ENCODE results near the gene TIMMDC1. TPM values are rescaled to one million over a fixed set of nuclear protein-coding genes. Genes with fewer than 3 reads are reported as not detected.

TIMMDC1 gene, protein sequence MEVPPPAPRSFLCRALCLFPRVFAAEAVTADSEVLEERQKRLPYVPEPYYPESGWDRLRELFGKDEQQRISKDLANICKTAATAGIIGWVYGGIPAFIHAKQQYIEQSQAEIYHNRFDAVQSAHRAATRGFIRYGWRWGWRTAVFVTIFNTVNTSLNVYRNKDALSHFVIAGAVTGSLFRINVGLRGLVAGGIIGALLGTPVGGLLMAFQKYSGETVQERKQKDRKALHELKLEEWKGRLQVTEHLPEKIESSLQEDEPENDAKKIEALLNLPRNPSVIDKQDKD
- total RNA-seq: 31.1 TPM

GRCh38 chr3:119498186-119499011 lies at the start of gene TIMMDC1:
TIMMDC1 (plus strand) TSS chr3:119498547; CDS start chr3:119498734, 187 bp downstream.
- intact Hi-C loops (cut with DNase I): loop anchor here (1.0 to 2.0 kb wide), 5 partner anchors 30 to 258 kb away; partner anchors contain the start of genes B4GALT4, COX17, POGLUT1 and TMEM39A
- peaks cover 0 to 7% of the 10 kb centered on the region in 2 donors for H3K36me3 ChIP-seq
- H3K27me3 ChIP-seq: no peaks in the 10 kb centered on the region
- H3K4me1 ChIP-seq: peaks cover 5 to 24% of the 10 kb centered on the region in 2 donors
- H3K4me3 ChIP-seq: peak within 1 kb of the TSS; percentile 78 to 92
- H3K9me3 ChIP-seq: no peaks in the 10 kb centered on the region
- TF ChIP-seq, protein P1, sequence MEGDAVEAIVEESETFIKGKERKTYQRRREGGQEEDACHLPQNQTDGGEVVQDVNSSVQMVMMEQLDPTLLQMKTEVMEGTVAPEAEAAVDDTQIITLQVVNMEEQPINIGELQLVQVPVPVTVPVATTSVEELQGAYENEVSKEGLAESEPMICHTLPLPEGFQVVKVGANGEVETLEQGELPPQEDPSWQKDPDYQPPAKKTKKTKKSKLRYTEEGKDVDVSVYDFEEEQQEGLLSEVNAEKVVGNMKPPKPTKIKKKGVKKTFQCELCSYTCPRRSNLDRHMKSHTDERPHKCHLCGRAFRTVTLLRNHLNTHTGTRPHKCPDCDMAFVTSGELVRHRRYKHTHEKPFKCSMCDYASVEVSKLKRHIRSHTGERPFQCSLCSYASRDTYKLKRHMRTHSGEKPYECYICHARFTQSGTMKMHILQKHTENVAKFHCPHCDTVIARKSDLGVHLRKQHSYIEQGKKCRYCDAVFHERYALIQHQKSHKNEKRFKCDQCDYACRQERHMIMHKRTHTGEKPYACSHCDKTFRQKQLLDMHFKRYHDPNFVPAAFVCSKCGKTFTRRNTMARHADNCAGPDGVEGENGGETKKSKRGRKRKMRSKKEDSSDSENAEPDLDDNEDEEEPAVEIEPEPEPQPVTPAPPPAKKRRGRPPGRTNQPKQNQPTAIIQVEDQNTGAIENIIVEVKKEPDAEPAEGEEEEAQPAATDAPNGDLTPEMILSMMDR (IDR thresholded peaks at IDR 0.05): no peak
- H3K27ac ChIP-seq: peak within 1 kb of the TSS; percentile 93 to 94
- DNase-seq (ENCODE audit: low spot score in 2 of 2): peak; percentile 90 to 98

GRCh38 chr3:119453822-119454221 lies 44.5 kb upstream of the TIMMDC1 start:
- peaks cover 66 to 86% of the 10 kb centered on the region in 2 donors for H3K36me3 ChIP-seq
- no peak overlapping the region for H3K4me3 ChIP-seq
- H3K27me3 ChIP-seq: no peaks in the 10 kb centered on the region
- DNase-seq (ENCODE audit: low spot score in 2 of 2): no peak
- no peaks in the 10 kb centered on the region for H3K9me3 ChIP-seq
- no peak overlapping the region for H3K27ac ChIP-seq
- TF ChIP-seq, protein P1 (IDR thresholded peaks at IDR 0.05): no peak
- intact Hi-C loops (cut with DNase I): no loop called here
- H3K4me1 ChIP-seq: no peaks in the 10 kb centered on the region

GRCh38 chr3:119456469-119456868 lies 41.9 kb upstream of the TIMMDC1 start:
- peaks cover 0 to 8% of the 10 kb centered on the region in 2 donors for H3K4me1 ChIP-seq
- H3K9me3 ChIP-seq: no peaks in the 10 kb centered on the region
- DNase-seq (ENCODE audit: low spot score in 2 of 2): no peak
- H3K36me3 ChIP-seq: peaks cover 55 to 84% of the 10 kb centered on the region in 2 donors
- H3K27me3 ChIP-seq: no peaks in the 10 kb centered on the region
- no peak overlapping the region for H3K27ac ChIP-seq
- intact Hi-C loops (cut with DNase I): no loop called here
- TF ChIP-seq, protein P1 (IDR thresholded peaks at IDR 0.05): no peak
- no peak overlapping the region for H3K4me3 ChIP-seq

DNA sequence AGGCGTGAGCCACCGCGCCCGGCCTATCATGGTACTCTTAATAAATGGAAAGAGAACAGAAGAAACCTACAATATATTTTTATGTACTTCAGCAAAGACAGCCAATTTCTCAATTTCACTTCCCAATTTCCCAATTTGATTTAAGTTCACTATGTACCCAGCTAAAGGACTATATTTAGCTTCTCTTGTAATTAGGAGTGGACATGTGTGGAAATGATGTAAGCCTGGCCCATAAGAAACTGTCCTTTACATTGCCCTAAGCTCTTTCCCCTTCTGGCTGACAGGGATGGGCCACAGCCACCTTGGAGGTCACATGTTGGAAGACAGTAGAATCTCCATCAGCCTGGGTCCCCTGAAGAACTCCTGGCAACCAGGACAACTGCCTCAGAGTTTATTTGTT lies 41.1 kb upstream of the TIMMDC1 start:
- no peak for DNase-seq (ENCODE audit: low spot score in 2 of 2)
- H3K4me1 ChIP-seq: peaks cover 4 to 15% of the 10 kb centered on the region in 2 donors
- no peaks in the 10 kb centered on the region for H3K27me3 ChIP-seq
- no peak overlapping the region for H3K4me3 ChIP-seq
- H3K27ac ChIP-seq: no peak overlapping the region
- peaks cover 52 to 80% of the 10 kb centered on the region in 2 donors for H3K36me3 ChIP-seq
- intact Hi-C loops (cut with DNase I): no loop called here
- TF ChIP-seq, protein P1 (IDR thresholded peaks at IDR 0.05): no peak
- no peaks in the 10 kb centered on the region for H3K9me3 ChIP-seq

DNA sequence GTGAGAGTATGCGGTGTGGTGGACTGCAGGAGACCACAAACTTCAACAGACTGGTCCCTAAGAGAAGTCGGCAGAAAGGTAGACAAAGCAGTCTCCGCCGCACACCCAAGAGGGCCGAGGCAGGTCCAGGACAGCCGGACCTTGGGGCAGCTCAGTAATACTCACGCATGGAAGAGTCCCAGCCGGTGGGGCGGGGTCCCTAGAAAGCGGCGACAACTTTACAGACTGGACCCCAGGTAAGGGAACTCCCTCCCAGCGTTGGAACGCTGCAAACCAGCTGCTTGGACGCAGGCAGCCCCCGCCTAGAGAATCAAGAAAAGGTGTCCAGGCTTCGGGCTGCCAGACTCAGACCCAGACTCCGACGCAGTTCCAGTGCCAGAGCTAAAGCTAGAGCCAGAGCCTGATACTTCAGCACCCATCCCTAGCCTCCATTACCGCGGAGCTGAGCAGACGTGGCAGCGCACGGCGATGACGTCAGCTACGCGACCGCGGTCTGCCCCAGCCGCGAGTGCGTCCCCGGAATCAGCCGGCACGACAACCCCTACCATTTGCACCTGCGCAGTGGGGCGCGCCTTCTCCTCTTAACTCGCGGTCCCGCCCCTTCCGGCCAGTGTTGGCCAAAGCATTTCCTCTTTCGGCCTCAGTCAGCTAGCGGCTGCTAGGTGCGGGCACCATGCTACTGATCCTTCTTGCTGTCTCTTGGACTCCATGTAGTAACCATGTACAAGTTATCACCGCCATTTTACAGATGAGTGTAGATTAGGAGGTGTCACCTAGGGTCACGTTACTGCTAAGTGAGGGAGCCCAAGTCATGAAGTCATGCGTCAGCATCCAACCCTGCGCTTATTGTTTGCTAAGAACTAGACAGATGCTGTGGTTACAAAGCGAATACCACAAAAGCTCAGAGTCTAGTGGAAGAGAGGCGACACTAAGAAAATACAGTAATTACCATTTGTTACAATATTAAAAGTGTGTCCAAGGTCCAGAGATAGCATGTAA lies 34.9 kb upstream of the TIMMDC1 start, which contains the start of gene TMEM39A:
Gene TMEM39A, minus strand, starts transcription at position 445 of the 999 bp plus-strand sequence. CDS start 1,541 bp downstream, outside the sequence.
- intact Hi-C loops (cut with DNase I): loop anchor here (1.0 to 10.0 kb wide), 4 partner anchors 35 to 1281 kb away; partner anchors contain the start of genes COX17, GSK3B, GTF2E1 and RABL3
- Histone ChIP-seq H3K4me3 (peak within 1 kb of the TSS; percentile 84 to 91), H3K9me3 (no peaks in the 10 kb centered on the region), H3K27ac (peak within 1 kb of the TSS; percentile 87 to 92), H3K4me1 (peaks cover 4 to 20% of the 10 kb centered on the region in 2 donors), H3K27me3 (no peaks in the 10 kb centered on the region), H3K36me3 (peaks cover 9 to 25% of the 10 kb centered on the region in 2 donors)
- TF ChIP-seq, protein P1 (IDR thresholded peaks at IDR 0.05): no peak
- peak; percentile 97 to 100 for DNase-seq (ENCODE audit: low spot score in 2 of 2)
